Measurements from ENCODE around the gene KLHDC8B. TPM values are rescaled to one million over a fixed set of nuclear protein-coding genes. Genes with fewer than 3 reads are reported as not detected.

The KLHDC8B gene
- polyA plus RNA-seq, 3 donors: 7.5 to 16.7 (median 12.9) TPM

DNA sequence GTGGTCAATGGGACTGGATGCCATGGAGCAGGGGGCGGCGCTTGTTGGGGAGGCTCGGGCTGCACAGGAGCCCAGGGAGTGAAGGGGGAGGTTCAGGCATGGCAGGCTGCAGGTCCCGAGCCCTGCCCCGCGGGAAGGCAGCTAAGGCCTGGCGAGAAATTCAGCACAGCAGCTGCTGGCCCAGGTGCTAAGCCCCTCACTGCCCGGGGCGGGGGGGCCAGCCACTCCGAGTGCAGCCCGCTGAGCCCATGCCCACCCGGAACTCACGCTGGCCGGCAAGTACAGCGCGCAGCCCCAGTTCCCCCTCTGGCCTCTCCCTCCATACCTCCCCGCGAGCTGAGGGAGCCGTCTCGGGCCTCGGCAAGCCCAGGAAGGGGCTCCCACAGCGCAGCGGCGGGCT, 11.3 kb downstream of the KLHDC8B start:
- H2AFZ ChIP-seq (ENCODE audit: insufficient read depth, low read depth, low read length, poor library complexity, severe bottlenecking): no peak overlapping the region
- WGBS (ENCODE audit: insufficient coverage): 90% methylated on average over 19 of the region's 24 CpGs
- TF ChIP-seq, protein P1, sequence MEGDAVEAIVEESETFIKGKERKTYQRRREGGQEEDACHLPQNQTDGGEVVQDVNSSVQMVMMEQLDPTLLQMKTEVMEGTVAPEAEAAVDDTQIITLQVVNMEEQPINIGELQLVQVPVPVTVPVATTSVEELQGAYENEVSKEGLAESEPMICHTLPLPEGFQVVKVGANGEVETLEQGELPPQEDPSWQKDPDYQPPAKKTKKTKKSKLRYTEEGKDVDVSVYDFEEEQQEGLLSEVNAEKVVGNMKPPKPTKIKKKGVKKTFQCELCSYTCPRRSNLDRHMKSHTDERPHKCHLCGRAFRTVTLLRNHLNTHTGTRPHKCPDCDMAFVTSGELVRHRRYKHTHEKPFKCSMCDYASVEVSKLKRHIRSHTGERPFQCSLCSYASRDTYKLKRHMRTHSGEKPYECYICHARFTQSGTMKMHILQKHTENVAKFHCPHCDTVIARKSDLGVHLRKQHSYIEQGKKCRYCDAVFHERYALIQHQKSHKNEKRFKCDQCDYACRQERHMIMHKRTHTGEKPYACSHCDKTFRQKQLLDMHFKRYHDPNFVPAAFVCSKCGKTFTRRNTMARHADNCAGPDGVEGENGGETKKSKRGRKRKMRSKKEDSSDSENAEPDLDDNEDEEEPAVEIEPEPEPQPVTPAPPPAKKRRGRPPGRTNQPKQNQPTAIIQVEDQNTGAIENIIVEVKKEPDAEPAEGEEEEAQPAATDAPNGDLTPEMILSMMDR (IDR thresholded peaks at IDR 0.05): no peak
- no peaks in the 10 kb centered on the region for H3K9me3 ChIP-seq (replicated peaks in 1 of 2; ENCODE audit: control insufficient read depth in 1 of 2, insufficient read depth in 1 of 2, low read length in 2 of 2)
- intact Hi-C loops (cut with micrococcal nuclease): no loop called here
- Mint-ChIP-seq H3K4me3 (no peak overlapping the region), H3K36me3 (peaks cover 0 to 2% of the 10 kb centered on the region in 2 donors), H3K9me3 (peaks cover 0 to 5% (median 2%) of the 10 kb centered on the region in 7 donors), H3K27me3 (ENCODE audit: low read depth in 3 of 3) (peaks cover 5 to 15% (median 11%) of the 10 kb centered on the region in 3 donors), H3K27ac (no peak overlapping the region), H3K4me1 (peaks cover 4% of the 10 kb centered on the region)
- H3K9ac ChIP-seq (ENCODE audit: insufficient read depth, low read length, poor library complexity, severe bottlenecking): no peak overlapping the region
- H3K27ac ChIP-seq (ENCODE audit: low read depth in 1 of 2, low read length in 2 of 2): no peak overlapping the region
- H3K4me2 ChIP-seq (replicated peaks; ENCODE audit: extremely low read depth, low read length, poor library complexity, severe bottlenecking): no peak overlapping the region
- DNase-seq: no peak
- no peaks in the 10 kb centered on the region for H3K27me3 ChIP-seq (ENCODE audit: control insufficient read depth in 2 of 2, insufficient read depth in 2 of 2, low read length in 2 of 2)
- no peaks in the 10 kb centered on the region for H4K20me1 ChIP-seq (ENCODE audit: insufficient read depth, low read length)
- no peaks in the 10 kb centered on the region for H3K36me3 ChIP-seq (replicated peaks in 1 of 2; ENCODE audit: control insufficient read depth in 1 of 2, insufficient read depth in 2 of 2, low read length in 2 of 2)
- no peaks in the 10 kb centered on the region for H3K79me2 ChIP-seq (ENCODE audit: insufficient read depth, low read length)
- H3K4me1 ChIP-seq (ENCODE audit: control insufficient read depth in 1 of 2, insufficient read depth in 2 of 2, low read length in 2 of 2): no peaks in the 10 kb centered on the region
- H3K4me3 ChIP-seq (replicated peaks in 1 of 3; ENCODE audit: low read depth in 2 of 3, low read length in 3 of 3): no peak overlapping the region

DNA sequence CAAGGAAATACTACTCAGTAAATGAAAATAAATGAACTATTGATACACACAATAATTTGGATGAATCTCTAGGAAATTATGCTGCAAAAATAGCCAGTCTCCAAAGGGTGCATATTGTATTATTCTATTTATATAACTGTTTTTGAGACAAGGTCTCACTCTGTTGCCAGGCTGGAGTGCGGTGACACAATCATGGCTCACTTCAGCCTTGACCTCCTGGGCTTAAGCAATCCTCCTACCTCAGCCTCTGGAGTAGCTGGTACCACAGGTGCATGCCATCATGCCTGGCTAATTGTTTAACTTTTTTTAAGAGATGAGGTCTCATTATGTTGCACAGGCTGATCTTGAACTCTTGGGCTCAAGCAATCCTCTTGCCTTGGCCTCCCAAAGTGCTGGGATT, 12.5 kb downstream of the KLHDC8B start:
- H3K36me3 ChIP-seq (replicated peaks in 1 of 2; ENCODE audit: control insufficient read depth in 1 of 2, insufficient read depth in 2 of 2, low read length in 2 of 2): no peaks in the 10 kb centered on the region

More for the DNA sequence above, 12.5 kb downstream of the KLHDC8B start:
- Histone ChIP-seq H3K27me3 (ENCODE audit: control insufficient read depth in 2 of 2, insufficient read depth in 2 of 2, low read length in 2 of 2) (no peaks in the 10 kb centered on the region), H3K4me1 (ENCODE audit: control insufficient read depth in 1 of 2, insufficient read depth in 2 of 2, low read length in 2 of 2) (no peaks in the 10 kb centered on the region), H3K79me2 (ENCODE audit: insufficient read depth, low read length) (no peaks in the 10 kb centered on the region), H3K4me3 (replicated peaks in 1 of 3; ENCODE audit: low read depth in 2 of 3, low read length in 3 of 3) (no peak overlapping the region), H4K20me1 (ENCODE audit: insufficient read depth, low read length) (no peaks in the 10 kb centered on the region), H3K27ac (ENCODE audit: low read depth in 1 of 2, low read length in 2 of 2) (no peak overlapping the region), H3K9me3 (replicated peaks in 1 of 2; ENCODE audit: control insufficient read depth in 1 of 2, insufficient read depth in 1 of 2, low read length in 2 of 2) (no peaks in the 10 kb centered on the region), H2AFZ (ENCODE audit: insufficient read depth, low read depth, low read length, poor library complexity, severe bottlenecking) (no peak overlapping the region), H3K4me2 (replicated peaks; ENCODE audit: extremely low read depth, low read length, poor library complexity, severe bottlenecking) (no peak overlapping the region), H3K9ac (ENCODE audit: insufficient read depth, low read length, poor library complexity, severe bottlenecking) (no peak overlapping the region)
- intact Hi-C loops (cut with micrococcal nuclease): no loop called here
- TF ChIP-seq, protein P1 (IDR thresholded peaks at IDR 0.05): no peak
- Mint-ChIP-seq H3K36me3 (peaks cover 0 to 2% of the 10 kb centered on the region in 2 donors), H3K27me3 (ENCODE audit: low read depth in 3 of 3) (peaks cover 5 to 15% (median 11%) of the 10 kb centered on the region in 3 donors), H3K27ac (no peak overlapping the region), H3K4me1 (peaks cover 4% of the 10 kb centered on the region), H3K9me3 (peaks cover 0 to 5% (median 2%) of the 10 kb centered on the region in 7 donors), H3K4me3 (no peak overlapping the region)
- WGBS (ENCODE audit: insufficient coverage): no CpG with 5 or more reads among the region's 1 CpG
- no peak for DNase-seq

Data from CD14-positive monocyte (primary cell).